Ishikawa (cell line): ENCODE results near the gene SORBS2.

ENCODE experiments used
- CEBPB ChIP-seq: IDR thresholded peaks from 2 replicates; pipeline ENCODE4 v1.6.1; 2012
- CREB1 ChIP-seq: IDR thresholded peaks from 2 replicates; pipeline ENCODE4 v1.6.1; 2012; ENCODE audit warnings: low read depth
- EGR1 ChIP-seq: IDR thresholded peaks from 2 replicates; pipeline ENCODE4 v1.6.1; 2012
- EP300 ChIP-seq: IDR thresholded peaks from 2 replicates; pipeline ENCODE4 v1.6.1; 2012; ENCODE audit warnings: borderline replicate concordance
- FOXM1 ChIP-seq: IDR thresholded peaks from 2 replicates; pipeline ENCODE4 v1.6.1; 2012; ENCODE audit warnings: low read depth, borderline replicate concordance
- MAX ChIP-seq: IDR thresholded peaks from 2 replicates; pipeline ENCODE4 v1.6.1; 2012
- NFIC ChIP-seq: IDR thresholded peaks from 2 replicates; pipeline ENCODE4 v1.6.1; 2012
- RAD21 ChIP-seq: IDR thresholded peaks from 2 replicates; pipeline ENCODE4 v1.6.1; 2012; ENCODE audit warnings: low read depth
- REST ChIP-seq: IDR thresholded peaks from 2 replicates; pipeline ENCODE4 v1.6.1; 2012; ENCODE audit warnings: low read depth, mild to moderate bottlenecking
- TAF1 ChIP-seq: IDR thresholded peaks from 2 replicates; pipeline ENCODE4 v1.6.1; 2012; ENCODE audit warnings: low read depth, mild to moderate bottlenecking
- TCF12 ChIP-seq: IDR thresholded peaks from 2 replicates; pipeline ENCODE4 v1.6.1; 2012; ENCODE audit warnings: low read depth
- TEAD4 ChIP-seq: IDR thresholded peaks from 2 replicates; pipeline ENCODE4 v1.6.1; 2012
- USF1 ChIP-seq: IDR thresholded peaks from 2 replicates; pipeline ENCODE4 v1.6.1; 2012
- YY1 ChIP-seq: IDR thresholded peaks from 2 replicates; pipeline ENCODE4 v1.6.1; 2012; ENCODE audit warnings: low read depth
- ZBTB7A ChIP-seq: IDR thresholded peaks from 2 replicates; pipeline ENCODE4 v1.6.1; 2012; ENCODE audit warnings: low read depth

SORBS2 gene

GRCh38 chr4:185754961-185755360 lies 57.0 kb downstream of the SORBS2 start:
- TF ChIP-seq TCF12 = no peak
- TF ChIP-seq EGR1 = no peak
- TF ChIP-seq TEAD4 = no peak
- TF ChIP-seq NFIC = no peak
- TF ChIP-seq FOXM1 = no peak
- TF ChIP-seq REST = no peak
- TF ChIP-seq CEBPB = no peak
- no peak for TF ChIP-seq USF1
- no peak for TF ChIP-seq YY1
- no peak for TF ChIP-seq MAX
- TF ChIP-seq ZBTB7A = no peak

- TF ChIP-seq MAX (no peak), YY1 (no peak), ZBTB7A (no peak), REST (no peak), EGR1 (no peak)
These were observed 59.1 kb downstream of the SORBS2 start for GRCh38 chr4:185752872-185753271.

GRCh38 chr4:185749858-185750257 lies 62.1 kb downstream of the SORBS2 start:
- TF ChIP-seq ZBTB7A (no peak), CEBPB (no peak), CREB1 (no peak), RAD21 (no peak), TEAD4 (no peak), EGR1 (no peak), TAF1 (no peak), EP300 (no peak), YY1 (no peak), USF1 (no peak), NFIC (no peak), MAX (no peak), REST (no peak), TCF12 (no peak)

GRCh38 chr4:185748901-185749390 lies 63.0 kb downstream of the SORBS2 start:
- TF ChIP-seq EP300 (no peak), TAF1 (no peak), CEBPB (no peak), RAD21 (no peak), EGR1 (no peak), USF1 (no peak), FOXM1 (no peak), ZBTB7A (no peak), YY1 (no peak), REST (no peak), TEAD4 (no peak), NFIC (no peak), TCF12 (no peak), CREB1 (no peak), MAX (no peak)
